Activated T-helper 1 cell treated with anti-CD3 and anti-CD28 coated beads, Interleukin-2, amount 50 U/mL, for 16 hours (primary cell): ENCODE results near the gene GDI1.

Experiments
- DNase-seq, 2 donors: peaks; one replicate each; pipeline ENCODE4 v3.0.0-alpha.2; 2020; ENCODE audit warnings: low read depth in 1 of 2, low spot score in 1 of 2

GDI1 gene

GRCh38 chrX:154408659-154409221 lies 28.2 kb upstream of the GDI1 start:
- DNase-seq: no peak

GRCh38 chrX:154409222-154409871 lies 27.6 kb upstream of the GDI1 start, which contains the start of gene DNASE1L1:
TSS of gene DNASE1L1 (minus strand) at chrX:154409254. CDS start at chrX:154405568, 3,686 bp downstream.
- DNase-seq: no peak

DNA sequence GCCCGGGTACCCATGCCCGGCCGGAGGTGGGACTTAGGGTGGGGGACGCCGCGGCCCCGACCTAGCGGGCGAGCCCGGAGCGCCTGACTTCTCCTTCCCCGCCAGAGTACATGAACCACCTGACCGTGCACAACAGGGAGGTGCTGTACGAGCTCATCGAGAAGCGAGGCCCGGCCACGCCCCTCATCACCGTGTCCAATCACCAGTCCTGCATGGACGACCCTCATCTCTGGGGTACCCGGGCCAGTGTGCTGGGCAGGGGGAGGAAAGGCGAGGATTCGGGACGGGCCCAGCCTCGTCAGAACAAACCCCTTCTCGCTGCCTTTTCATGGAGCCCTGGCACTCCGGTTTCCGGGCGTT lies 25.0 kb upstream of the GDI1 start:
- no peak for DNase-seq

- no peak for DNase-seq
These were observed 24.5 kb upstream of the GDI1 start for GRCh38 chrX:154412468-154412867.

DNA sequence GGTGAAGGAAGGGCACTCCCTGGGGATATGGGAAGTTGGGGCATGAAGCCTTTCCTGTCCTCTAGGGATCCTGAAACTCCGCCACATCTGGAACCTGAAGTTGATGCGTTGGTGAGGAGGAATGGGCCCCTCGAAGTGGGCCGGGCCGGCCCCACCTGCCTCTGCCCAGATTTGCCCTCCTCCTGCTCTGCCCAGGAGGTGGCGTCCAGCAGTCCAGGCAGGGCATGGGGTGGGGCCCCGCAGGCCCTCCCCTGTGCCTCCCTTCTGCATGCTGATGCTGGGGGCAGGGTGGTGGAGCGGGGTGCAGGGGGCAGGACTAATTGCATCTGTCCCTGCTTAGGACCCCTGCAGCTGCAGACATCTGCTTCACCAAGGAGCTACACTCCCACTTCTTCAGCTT lies 23.8 kb upstream of the GDI1 start:
- no peak for DNase-seq

DNA sequence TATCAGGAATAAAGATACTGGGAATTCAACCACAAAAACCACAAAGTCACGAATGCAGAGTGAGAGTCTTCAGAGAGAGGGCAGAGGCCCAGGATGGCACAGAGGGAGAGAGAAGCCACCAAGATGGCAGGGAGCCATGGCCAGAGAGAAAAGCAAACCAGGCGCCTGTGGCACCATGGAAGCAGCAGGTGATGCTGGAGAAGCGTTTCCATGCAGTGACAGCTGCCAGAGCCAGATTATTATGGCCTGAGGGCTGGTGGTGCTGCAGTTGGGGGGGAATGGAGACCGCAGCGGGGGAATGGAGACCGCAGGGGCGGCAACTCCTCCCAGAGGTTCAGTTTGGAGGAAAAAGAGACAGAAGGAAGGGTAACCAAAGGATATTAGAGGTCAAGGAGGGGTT lies 19.8 kb upstream of the GDI1 start:
- DNase-seq: no peak

GRCh38 chrX:154419189-154419588 lies 17.8 kb upstream of the GDI1 start:
- no peak for DNase-seq

DNA sequence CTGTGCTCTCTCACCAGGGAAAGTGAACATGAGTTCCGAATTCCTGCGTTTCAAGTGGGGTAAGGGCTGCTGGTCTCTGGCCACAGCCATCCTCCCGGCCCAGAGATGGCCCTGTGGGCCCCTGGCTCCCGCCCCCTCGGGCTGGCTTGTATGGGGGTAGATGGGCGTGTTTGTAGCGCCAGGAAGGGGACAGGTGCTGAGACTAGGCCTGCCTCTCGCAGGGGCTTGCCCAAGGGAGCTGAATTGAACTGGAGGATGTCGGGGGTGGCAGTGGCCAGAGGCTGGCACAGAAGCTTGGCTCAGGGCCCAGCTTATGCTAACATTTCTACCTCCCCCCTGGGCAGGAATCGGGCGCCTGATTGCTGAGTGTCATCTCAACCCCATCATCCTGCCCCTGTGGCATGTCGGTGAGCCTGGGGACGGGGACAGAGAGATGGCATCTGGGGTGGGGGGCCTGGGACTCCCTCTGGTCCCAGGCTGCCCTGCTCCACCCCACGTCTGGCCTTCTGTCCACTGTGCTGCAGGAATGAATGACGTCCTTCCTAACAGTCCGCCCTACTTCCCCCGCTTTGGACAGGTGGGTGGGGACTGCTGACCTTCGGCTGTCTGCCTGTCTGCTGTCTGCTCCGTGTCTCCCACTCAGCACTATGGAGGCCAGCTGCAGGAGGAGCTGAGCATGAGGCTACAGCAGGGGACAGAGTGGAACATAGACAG lies 17.1 kb upstream of the GDI1 start:
- DNase-seq: no peak

DNA sequence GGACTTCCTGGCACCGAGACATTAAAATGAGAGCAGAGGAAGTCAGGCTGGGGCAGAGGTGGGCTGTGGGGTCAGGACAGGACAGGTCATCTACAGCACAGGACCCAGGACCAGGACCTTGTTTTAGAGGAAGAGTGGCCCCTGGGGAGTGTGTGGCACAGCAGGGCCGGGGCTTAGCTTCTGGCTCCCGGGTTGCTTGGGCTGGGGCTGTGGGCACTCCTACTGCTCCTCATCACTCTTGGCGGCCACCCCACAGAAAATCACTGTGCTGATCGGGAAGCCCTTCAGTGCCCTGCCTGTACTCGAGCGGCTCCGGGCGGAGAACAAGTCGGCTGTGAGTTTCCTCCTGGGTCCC lies 16.6 kb upstream of the GDI1 start:
- no peak for DNase-seq

DNA sequence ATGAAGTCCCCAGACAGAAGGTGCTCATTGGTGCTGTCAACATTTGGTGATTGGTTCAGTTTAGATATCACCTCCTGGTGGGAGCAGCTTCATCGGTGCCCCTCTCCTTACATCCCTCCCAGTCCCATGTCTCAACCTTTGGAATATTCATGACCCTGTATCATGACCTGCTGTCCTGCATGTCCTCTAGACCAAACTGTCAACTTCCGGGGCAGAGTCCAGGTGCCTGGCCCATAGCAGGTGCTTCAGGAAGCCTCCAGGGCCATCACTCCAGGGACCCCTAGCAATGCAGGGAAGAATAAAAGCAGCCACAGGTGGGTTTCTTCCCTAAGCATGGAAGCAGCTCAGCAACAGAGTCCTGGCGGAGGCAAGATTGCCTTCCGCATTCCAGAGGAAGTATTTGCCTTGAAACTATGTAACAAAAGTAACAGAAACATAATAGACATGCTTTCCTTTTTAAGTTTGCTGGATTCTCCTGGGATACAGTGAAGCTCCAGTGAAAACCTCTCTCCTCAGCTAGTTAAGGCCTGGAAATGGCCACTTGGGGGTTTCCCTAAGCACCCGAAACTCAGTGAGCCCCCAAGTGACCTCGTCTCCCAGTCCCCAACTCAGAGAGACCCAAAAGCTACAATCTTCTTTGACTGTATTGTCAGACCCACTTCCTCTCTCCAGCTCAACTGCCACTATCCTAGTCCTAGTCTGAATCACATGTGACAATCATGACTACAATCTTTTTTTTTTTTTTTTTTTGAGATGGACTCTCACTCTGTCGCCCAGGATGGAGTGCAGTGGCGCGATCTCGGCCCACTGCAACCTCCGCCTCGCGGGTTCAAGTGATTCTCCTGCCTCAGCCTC lies 9.8 kb upstream of the GDI1 start:
- no peak for DNase-seq

DNA sequence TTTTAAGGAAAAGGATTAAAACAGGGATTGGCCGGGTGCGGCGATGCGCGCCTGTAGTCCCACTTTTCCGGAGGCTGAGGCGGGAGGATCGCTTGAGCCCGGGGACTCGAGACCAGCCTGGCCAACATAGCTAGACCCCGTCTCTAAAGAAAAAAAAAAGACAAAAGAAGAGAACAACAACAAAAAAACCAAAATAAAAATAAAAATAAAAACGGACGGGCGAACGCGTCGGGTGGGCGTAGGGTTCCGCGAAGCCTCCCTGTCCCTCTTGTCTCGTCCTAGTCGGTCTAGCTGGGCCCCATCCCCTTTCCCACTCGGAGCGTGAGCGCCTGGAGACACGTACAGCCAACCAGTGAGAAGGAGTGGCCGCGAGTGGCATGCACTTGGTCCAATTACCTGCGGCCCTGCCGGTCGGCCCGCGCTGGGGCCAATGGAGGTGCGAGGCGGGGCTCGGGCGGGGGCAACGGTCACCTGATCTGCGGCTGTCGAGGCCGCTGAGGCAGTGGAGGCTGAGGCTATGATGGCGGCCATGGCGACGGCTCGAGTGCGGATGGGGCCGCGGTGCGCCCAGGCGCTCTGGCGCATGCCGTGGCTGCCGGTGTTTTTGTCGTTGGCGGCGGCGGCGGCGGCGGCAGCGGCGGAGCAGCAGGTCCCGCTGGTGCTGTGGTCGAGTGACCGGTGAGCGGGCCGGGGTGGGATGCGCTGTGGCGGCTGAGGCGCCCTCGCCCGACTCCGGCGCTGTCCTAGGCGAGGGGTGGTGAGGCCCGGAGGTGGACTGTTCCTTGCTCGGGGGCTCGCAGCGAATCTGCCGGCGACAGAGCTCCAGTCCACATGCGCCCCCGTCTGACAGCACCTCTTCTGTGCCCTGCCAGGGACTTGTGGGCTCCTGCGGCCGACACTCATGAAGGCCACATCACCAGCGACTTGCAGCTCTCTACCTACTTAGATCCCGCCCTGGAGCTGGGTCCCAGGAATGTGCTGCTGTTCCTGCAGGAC lies 8.5 kb upstream of the GDI1 start, which contains the start of gene ATP6AP1:
Gene ATP6AP1 (plus strand): TSS at position 502 of the 996 bp plus-strand sequence. CDS start 16 bp downstream, at position 518.
- DNase-seq: peak; percentile 67 to 80

- no peak for DNase-seq
These were observed 7.2 kb upstream of the GDI1 start for GRCh38 chrX:154429711-154430110.

GRCh38 chrX:154430479-154430878 lies 6.5 kb upstream of the GDI1 start:
- DNase-seq: no peak

- no peak for DNase-seq
These were observed 6.0 kb upstream of the GDI1 start for GRCh38 chrX:154430916-154431315.

DNA sequence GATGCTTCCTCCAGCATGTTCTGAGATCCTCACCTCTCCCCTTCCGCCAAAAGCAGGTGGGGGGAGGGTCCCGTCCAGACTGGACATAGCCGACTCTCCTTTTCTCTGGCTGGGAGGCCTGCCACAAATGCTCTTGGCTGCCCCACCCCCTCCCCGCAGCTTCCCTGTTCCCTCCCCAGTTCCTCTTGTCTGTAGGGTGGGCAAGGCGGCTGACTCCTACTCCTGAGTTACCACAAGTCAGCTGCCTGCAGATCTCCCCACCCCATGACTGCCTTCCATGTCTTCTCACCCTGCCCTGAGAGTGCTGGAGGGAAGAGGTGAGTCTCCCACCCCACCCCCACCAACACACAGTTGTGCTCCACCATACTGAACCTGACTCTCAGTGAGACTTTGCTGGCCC lies 5.6 kb upstream of the GDI1 start:
- no peak for DNase-seq

GRCh38 chrX:154432210-154432609 lies 4.7 kb upstream of the GDI1 start:
- no peak for DNase-seq

DNA sequence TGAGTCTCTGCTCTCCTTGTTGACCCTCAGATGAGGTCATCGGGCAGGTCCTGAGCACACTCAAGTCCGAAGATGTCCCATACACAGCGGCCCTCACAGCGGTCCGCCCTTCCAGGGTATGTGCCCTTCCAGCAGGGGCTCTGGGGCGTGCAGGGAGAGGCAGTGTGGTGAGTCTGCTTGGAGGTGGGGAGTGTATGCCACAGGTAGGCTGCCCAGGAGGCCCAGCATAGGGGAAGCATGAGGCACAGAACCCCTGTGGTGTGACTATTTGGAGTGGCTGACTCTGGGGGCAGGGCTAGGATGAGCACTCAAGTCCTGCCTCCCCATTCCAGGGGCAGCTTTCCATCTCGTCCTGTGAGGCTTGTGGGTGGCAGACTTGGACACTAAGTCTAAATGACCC lies 3.3 kb upstream of the GDI1 start:
- no peak for DNase-seq

- no peak for DNase-seq
These were observed 2.4 kb upstream of the GDI1 start for GRCh38 chrX:154434394-154435168.

GRCh38 chrX:154435171-154435733 lies 1.7 kb upstream of the GDI1 start:
- no peak for DNase-seq
